Karpas-422 (cell line): Measurements from ENCODE around the gene ENGASE. TPM values are rescaled to one million over a fixed set of nuclear protein-coding genes. Genes with fewer than 3 reads are reported as not detected.

Experiments used
- DNase-seq: peaks from one replicate; pipeline ENCODE4 v3.0.0-alpha.2; 2015
- H2AFZ ChIP-seq: fragments of 200-600 bp; sonication (generic); 2 replicates; pipeline ENCODE4 v1.6.1; 2014; ENCODE audit warnings: antibody characterized with exemption, low read length, mixed read lengths
- H3K27ac ChIP-seq: fragments of 200-600 bp; sonication (generic); 2 replicates; pipeline ENCODE4 v1.5.1; 2014; ENCODE audit warnings: mild to moderate bottlenecking, low read length, moderate library complexity
- H3K27me3 ChIP-seq: fragments of 200-600 bp; sonication (generic); 2 replicates; pipeline ENCODE4 v1.6.1; 2014; ENCODE audit warnings: low read length, mixed read lengths
- H3K36me3 ChIP-seq: fragments of 200-600 bp; sonication (generic); 2 replicates; pipeline ENCODE4 v1.6.1; 2014; ENCODE audit warnings: low read length, mixed read lengths; ENCODE audit not compliant: insufficient read depth
- H3K4me1 ChIP-seq: fragments of 200-600 bp; sonication (generic); 2 replicates; pipeline ENCODE4 v1.6.1; 2014; ENCODE audit warnings: mild to moderate bottlenecking, low read length, mixed read lengths
- H3K4me2 ChIP-seq: fragments of 200-600 bp; sonication (generic); 2 replicates; pipeline ENCODE4 v1.6.1; 2014; ENCODE audit warnings: low read length, low read depth, mild to moderate bottlenecking; ENCODE audit not compliant: poor library complexity, severe bottlenecking
- H3K4me3 ChIP-seq: fragments of 200-600 bp; sonication (generic); 2 replicates; pipeline ENCODE4 v1.5.1; 2014; ENCODE audit warnings: mild to moderate bottlenecking, antibody characterized with exemption, low read length, mixed read lengths
- H3K79me2 ChIP-seq: fragments of 200-600 bp; sonication (generic); 2 replicates; pipeline ENCODE4 v1.6.1; 2014; ENCODE audit warnings: mild to moderate bottlenecking, low read length, mixed read lengths
- H3K9ac ChIP-seq: fragments of 200-600 bp; sonication (generic); 2 replicates; pipeline ENCODE4 v1.6.0; 2014; ENCODE audit warnings: low read length
- H3K9me2 ChIP-seq: fragments of 200-600 bp; sonication (generic), shearing (Covaris generic); replicated peaks from 2 replicates; pipeline ENCODE4 v1.6.0; 2014; ENCODE audit warnings: mild to moderate bottlenecking, low read length, moderate library complexity; ENCODE audit not compliant: insufficient read depth
- H3K9me3 ChIP-seq: fragments of 300-700, 200-600 bp; sonication (generic); 2 replicates; pipeline ENCODE4 v1.6.1; 2014; ENCODE audit warnings: low read length, mixed read lengths
- H4K20me1 ChIP-seq: fragments of 200-600 bp; sonication (generic); 2 replicates; pipeline ENCODE4 v1.6.1; 2014; ENCODE audit warnings: mild to moderate bottlenecking, antibody characterized with exemption, low read length, low read depth; ENCODE audit not compliant: insufficient read depth
- total RNA-seq: library from RNA; depleted of rRNA; stranded (reverse); fragments of >200 nt; shearing (Covaris generic); gene quantifications from 2 replicates; pipeline ENCODE4 v1.2.3, GENCODE V29; 2014; ENCODE audit warnings: low replicate concordance

Gene ENGASE
- total RNA-seq, 1 experiment from 2014 or later = 11.0 TPM

- no peaks in the 10 kb centered on the region for H3K4me1 ChIP-seq
- H3K9ac ChIP-seq = no peak overlapping the region
- no peaks in the 10 kb centered on the region for H3K9me2 ChIP-seq
- no peak overlapping the region for H3K4me3 ChIP-seq
- H3K79me2 ChIP-seq = no peaks in the 10 kb centered on the region
- no peaks in the 10 kb centered on the region for H3K9me3 ChIP-seq
- no peaks in the 10 kb centered on the region for H3K27me3 ChIP-seq
- no peak overlapping the region for H2AFZ ChIP-seq
- H3K36me3 ChIP-seq = no peaks in the 10 kb centered on the region
- H3K4me2 ChIP-seq = no peak overlapping the region
- no peak for DNase-seq
- H3K27ac ChIP-seq = no peak overlapping the region
- H4K20me1 ChIP-seq = peaks cover 6% of the 10 kb centered on the region; the same call in 1 of the 2 replicates
Observed at GRCh38 chr17:79089720-79090442, 15.3 kb downstream of the ENGASE start.

- no peak overlapping the region for H3K9ac ChIP-seq
- no peak overlapping the region for H3K27ac ChIP-seq
- H3K9me2 ChIP-seq = no peaks in the 10 kb centered on the region
- no peaks in the 10 kb centered on the region for H3K9me3 ChIP-seq
- no peak overlapping the region for H2AFZ ChIP-seq
- DNase-seq = no peak
- H3K79me2 ChIP-seq = no peaks in the 10 kb centered on the region
- H3K36me3 ChIP-seq = no peaks in the 10 kb centered on the region
- no peaks in the 10 kb centered on the region for H3K27me3 ChIP-seq
- H3K4me3 ChIP-seq = no peak overlapping the region
- H4K20me1 ChIP-seq = peaks cover 6% of the 10 kb centered on the region; the same call in 1 of the 2 replicates
- H3K4me2 ChIP-seq = no peak overlapping the region
- H3K4me1 ChIP-seq = no peaks in the 10 kb centered on the region
Observed at GRCh38 chr17:79090443-79091225, 16.0 kb downstream of the ENGASE start.

GRCh38 chr17:79091226-79091670 lies 16.6 kb downstream of the ENGASE start:
- Histone ChIP-seq H2AFZ (no peak overlapping the region), H3K9me2 (no peaks in the 10 kb centered on the region), H3K4me1 (no peaks in the 10 kb centered on the region), H3K4me2 (no peak overlapping the region), H3K36me3 (no peaks in the 10 kb centered on the region), H4K20me1 (peaks cover 6% of the 10 kb centered on the region; the same call in 1 of the 2 replicates), H3K9me3 (no peaks in the 10 kb centered on the region), H3K79me2 (no peaks in the 10 kb centered on the region), H3K4me3 (no peak overlapping the region), H3K27me3 (no peaks in the 10 kb centered on the region), H3K9ac (no peak overlapping the region), H3K27ac (no peak overlapping the region)
- no peak for DNase-seq

- Histone ChIP-seq H3K4me1 (no peaks in the 10 kb centered on the region), H3K4me3 (no peak overlapping the region), H3K9me2 (no peaks in the 10 kb centered on the region), H3K27ac (no peak overlapping the region), H3K9ac (no peak overlapping the region), H3K27me3 (no peaks in the 10 kb centered on the region), H3K36me3 (no peaks in the 10 kb centered on the region), H3K79me2 (no peaks in the 10 kb centered on the region), H3K4me2 (no peak overlapping the region), H3K9me3 (no peaks in the 10 kb centered on the region), H2AFZ (no peak overlapping the region), H4K20me1 (peaks cover 6% of the 10 kb centered on the region; the same call in 1 of the 2 replicates)
- no peak for DNase-seq
Observed at GRCh38 chr17:79092567-79092966, 17.9 kb downstream of the ENGASE start.

GRCh38 chr17:79093270-79093669 lies 18.6 kb downstream of the ENGASE start:
- Histone ChIP-seq H3K4me1 (no peaks in the 10 kb centered on the region), H3K36me3 (no peaks in the 10 kb centered on the region), H3K9me2 (no peaks in the 10 kb centered on the region), H4K20me1 (no peaks in the 10 kb centered on the region; the same call in 1 of the 2 replicates), H3K27me3 (no peaks in the 10 kb centered on the region), H3K4me2 (no peak overlapping the region), H3K9ac (no peak overlapping the region), H3K27ac (no peak overlapping the region), H2AFZ (no peak overlapping the region), H3K79me2 (no peaks in the 10 kb centered on the region), H3K4me3 (no peak overlapping the region), H3K9me3 (no peaks in the 10 kb centered on the region)
- no peak for DNase-seq

GRCh38 chr17:79094261-79094660 lies 19.6 kb downstream of the ENGASE start:
- Histone ChIP-seq H3K36me3 (no peaks in the 10 kb centered on the region), H4K20me1 (no peaks in the 10 kb centered on the region; the same call in 1 of the 2 replicates), H3K4me1 (no peaks in the 10 kb centered on the region), H3K79me2 (no peaks in the 10 kb centered on the region), H3K4me2 (no peak overlapping the region), H3K9me3 (no peaks in the 10 kb centered on the region), H3K9ac (no peak overlapping the region), H3K9me2 (no peaks in the 10 kb centered on the region), H3K27ac (no peak overlapping the region), H2AFZ (no peak overlapping the region), H3K4me3 (no peak overlapping the region), H3K27me3 (no peaks in the 10 kb centered on the region)
- DNase-seq = no peak

GRCh38 chr17:79095345-79096055 lies 20.9 kb downstream of the ENGASE start:
- H3K9me3 ChIP-seq = no peaks in the 10 kb centered on the region
- no peaks in the 10 kb centered on the region for H3K79me2 ChIP-seq
- H3K27me3 ChIP-seq = no peaks in the 10 kb centered on the region
- no peak overlapping the region for H3K4me2 ChIP-seq
- no peaks in the 10 kb centered on the region for H3K36me3 ChIP-seq
- no peak overlapping the region for H3K27ac ChIP-seq
- H2AFZ ChIP-seq = no peak overlapping the region
- H3K9me2 ChIP-seq = no peaks in the 10 kb centered on the region
- DNase-seq = no peak
- no peak overlapping the region for H3K4me3 ChIP-seq
- H3K9ac ChIP-seq = no peak overlapping the region
- no peaks in the 10 kb centered on the region for H4K20me1 ChIP-seq
- H3K4me1 ChIP-seq = no peaks in the 10 kb centered on the region

- no peaks in the 10 kb centered on the region for H3K9me3 ChIP-seq
- no peaks in the 10 kb centered on the region for H3K9me2 ChIP-seq
- no peak overlapping the region for H3K4me2 ChIP-seq
- no peaks in the 10 kb centered on the region for H3K79me2 ChIP-seq
- no peak for DNase-seq
- no peaks in the 10 kb centered on the region for H3K27me3 ChIP-seq
- no peak overlapping the region for H3K4me3 ChIP-seq
- H2AFZ ChIP-seq = no peak overlapping the region
- H3K27ac ChIP-seq = no peak overlapping the region
- H3K4me1 ChIP-seq = no peaks in the 10 kb centered on the region
- H4K20me1 ChIP-seq = no peaks in the 10 kb centered on the region
- no peaks in the 10 kb centered on the region for H3K36me3 ChIP-seq
- no peak overlapping the region for H3K9ac ChIP-seq
Observed at GRCh38 chr17:79096477-79096876, 21.9 kb downstream of the ENGASE start.
